GM12875 (cell line): ENCODE results near the gene CPA1.

Experiments
- H3K4me3 ChIP-seq: one replicate; pipeline ENCODE4 v1.5.1; 2011; ENCODE audit warnings: low read depth, low read length, control low read depth
- CTCF ChIP-seq: IDR thresholded peaks from 2 replicates; pipeline ENCODE4 v1.5.1; 2011; ENCODE audit warnings: low read depth, mild to moderate bottlenecking, control low read depth, inconsistent platforms, low read length, moderate library complexity, borderline replicate concordance; ENCODE audit not compliant: insufficient read depth

The CPA1 gene

GRCh38 chr7:130397758-130398073, 17.4 kb downstream of the CPA1 start:
- TF ChIP-seq CTCF, result no peak
- no peak overlapping the region for H3K4me3 ChIP-seq

GRCh38 chr7:130398526-130399090, 18.3 kb downstream of the CPA1 start:
- H3K4me3 ChIP-seq, result no peak overlapping the region
- TF ChIP-seq CTCF, result no peak

GRCh38 chr7:130400120-130400572, 19.9 kb downstream of the CPA1 start:
- TF ChIP-seq CTCF, result no peak
- no peak overlapping the region for H3K4me3 ChIP-seq

GRCh38 chr7:130401101-130401500, 20.8 kb downstream of the CPA1 start:
- no peak for TF ChIP-seq CTCF
- no peak overlapping the region for H3K4me3 ChIP-seq

- no peak for TF ChIP-seq CTCF
- H3K4me3 ChIP-seq, result no peak overlapping the region
These were observed 21.3 kb downstream of the CPA1 start for GRCh38 chr7:130401578-130401977.

GRCh38 chr7:130405003-130405402, 24.7 kb downstream of the CPA1 start:
- no peak for TF ChIP-seq CTCF
- no peak overlapping the region for H3K4me3 ChIP-seq

GRCh38 chr7:130409067-130409711, 28.9 kb downstream of the CPA1 start:
- TF ChIP-seq CTCF, result no peak

More at GRCh38 chr7:130409067-130409711, 28.9 kb downstream of the CPA1 start:
- H3K4me3 ChIP-seq, result no peak overlapping the region
